CD4-positive, alpha-beta T cell treated with Interleukin-4 for 1 hour (primary cell): ENCODE measurements around the gene CLC.
"Not testable (repeated sequence)": the region's sequence is repeated elsewhere in the genome, so short reads cannot be mapped to it uniquely, and the experiment has no call there.

ENCODE experiments used
- DNase-seq, 2 donors: peaks; one replicate each; pipeline ENCODE4 v3.0.0-alpha.2; 2020 to 2022

CLC gene

GRCh38 chr19:39727070-39727800 is 10.6 kb downstream of the CLC start:
- no peak for DNase-seq

GRCh38 chr19:39725995-39726394 is 11.8 kb downstream of the CLC start:
- DNase-seq: no peak

- DNase-seq: not testable (repeated sequence)
These were observed 17.7 kb downstream of the CLC start for GRCh38 chr19:39720144-39720543.

GRCh38 chr19:39710333-39710890 is 27.4 kb downstream of the CLC start:
- peak in 1 of 2 donors; percentile 11 for DNase-seq

GRCh38 chr19:39709026-39709872 is 28.6 kb downstream of the CLC start:
- no peak for DNase-seq

GRCh38 chr19:39708594-39708993 is 29.2 kb downstream of the CLC start:
- no peak for DNase-seq

- peak in 1 of 2 donors; percentile 46 for DNase-seq
These were observed 32.1 kb downstream of the CLC start for GRCh38 chr19:39705578-39706188.

- DNase-seq: no peak
These were observed 33.4 kb downstream of the CLC start, which contains the start of gene LGALS14 for GRCh38 chr19:39704181-39705044. Gene LGALS14 (plus strand): TSS chr19:39704481. CDS start chr19:39704529, 48 bp downstream.

GRCh38 chr19:39701291-39701690 is 36.5 kb downstream of the CLC start:
- no peak for DNase-seq

GRCh38 chr19:39698535-39698934 is 39.3 kb downstream of the CLC start:
- no peak for DNase-seq

GRCh38 chr19:39696387-39696786 is 41.4 kb downstream of the CLC start:
- DNase-seq: no peak

GRCh38 chr19:39695759-39696158 is 42.1 kb downstream of the CLC start:
- DNase-seq: no peak

GRCh38 chr19:39692822-39693221 is 45.0 kb downstream of the CLC start:
- no peak for DNase-seq

GRCh38 chr19:39692166-39692565 is 45.7 kb downstream of the CLC start:
- no peak for DNase-seq

- not testable (repeated sequence) for DNase-seq
These were observed 49.2 kb downstream of the CLC start for GRCh38 chr19:39688637-39689036.

GRCh38 chr19:39686739-39687138 is 51.1 kb downstream of the CLC start:
- no peak for DNase-seq

- DNase-seq: no peak
These were observed 53.6 kb downstream of the CLC start for GRCh38 chr19:39684267-39684666.

GRCh38 chr19:39681416-39681815 is 56.4 kb downstream of the CLC start:
- no peak for DNase-seq
